Prostate gland (tissue), 2 donors: Measurements from ENCODE around the gene PSEN1. TPM values are rescaled to one million over a fixed set of nuclear protein-coding genes. Genes with fewer than 3 reads are reported as not detected.

Experiments used
- DNase-seq: peaks from one replicate; pipeline ENCODE4 v3.0.0-alpha.2; 2019; ENCODE audit warnings: low spot score
- H3K27ac ChIP-seq, 2 donors: fragments of 200-600 bp; sonication (generic); 2 replicates each; pipeline ENCODE4 v1.5.1; 2017 to 2019
- H3K27me3 ChIP-seq: fragments of 200-600 bp; sonication (generic); replicated peaks from 2 replicates; pipeline ENCODE4 v1.5.1; 2019; ENCODE audit not compliant: insufficient read depth
- H3K36me3 ChIP-seq, 2 donors: fragments of 200-600 bp; sonication (generic); 1 replicate in 1 of 2; 2 replicates in 1 of 2; pipeline versions ENCODE4 v1.5.1 to v1.8.1; 2017 to 2019
- H3K4me1 ChIP-seq: fragments of 200-600 bp; sonication (generic); replicated peaks from 2 replicates; pipeline ENCODE4 v1.5.1; 2019
- H3K4me3 ChIP-seq, 2 donors: fragments of 200-600 bp; sonication (generic); 2 replicates each; pipeline ENCODE4 v1.5.1; 2017 to 2019
- H3K9me3 ChIP-seq: fragments of 200-600 bp; sonication (generic); 2 replicates; pipeline ENCODE4 v1.5.1; 2017
- CTCF ChIP-seq, 4 experiments: fragments of 200-600 bp in 2 of 4; fragments of 450-650 bp in 2 of 4; sonication (generic) in 2 of 4; IDR thresholded peaks; 1 replicate in 3 of 4; 2 replicates in 1 of 4; pipeline ENCODE4 v1.5.1; 2016 to 2019; ENCODE audit warnings: antibody characterized with exemption in 4 of 4, mild to moderate bottlenecking in 2 of 4, moderate library complexity in 2 of 4
- POLR2A ChIP-seq: fragments of 450-650 bp; IDR thresholded peaks from one replicate; pipeline ENCODE4 v1.6.1; 2016; ENCODE audit warnings: antibody characterized with exemption, mild to moderate bottlenecking
- POLR2AphosphoS5 ChIP-seq: sonication (generic); formaldehyde crosslinking; IDR thresholded peaks from one replicate; pipeline ENCODE4 v1.6.1; 2017; ENCODE audit warnings: antibody characterized with exemption
- WGBS: methylation state at CpG from one replicate; pipeline ENCODE4 v1.1.5; 2018; 5-methylcytosine and 5-hydroxymethylcytosine counted together
- intact Hi-C: fragments of 100-400 bp; cut with DNase I; formaldehyde crosslinking; loops from one replicate; pipeline ENCODE4 v1.14.2; 2022
- total RNA-seq, 2 donors: library from RNA; depleted of rRNA; stranded (reverse); fragments of >200 nt; gene quantifications; one replicate each; pipeline ENCODE4 v1.1.0, GENCODE V29; 2016

The PSEN1 gene
- total RNA-seq, 2 donors from 2014 or later = 46.3 to 61.9 TPM

- DNase-seq = no peak
- no peak for TF ChIP-seq POLR2AphosphoS5
- TF ChIP-seq POLR2A = no peak
- TF ChIP-seq CTCF (IDR thresholded peaks at IDR 0.05) = no peak
- intact Hi-C loops = no loop called here
These were observed 113.4 kb downstream of the PSEN1 start for GRCh38 chr14:73249564-73250316.

GRCh38 chr14:73250317-73250713, 114.0 kb downstream of the PSEN1 start:
- no peak overlapping the region for H3K4me3 ChIP-seq
- no peak for DNase-seq
- H3K27ac ChIP-seq = no peak overlapping the region
- no peaks in the 10 kb centered on the region for H3K27me3 ChIP-seq
- H3K9me3 ChIP-seq = no peaks in the 10 kb centered on the region
- 88% methylated on average over 10 of the region's 11 CpGs for WGBS
- H3K4me1 ChIP-seq = no peaks in the 10 kb centered on the region
- intact Hi-C loops = no loop called here
- no peaks in the 10 kb centered on the region for H3K36me3 ChIP-seq
- no peak for TF ChIP-seq CTCF (IDR thresholded peaks at IDR 0.05)
- TF ChIP-seq POLR2A = no peak
- no peak for TF ChIP-seq POLR2AphosphoS5

More at GRCh38 chr14:73249564-73250316, 113.4 kb downstream of the PSEN1 start:
- Histone ChIP-seq H3K36me3 (no peaks in the 10 kb centered on the region), H3K27me3 (no peaks in the 10 kb centered on the region), H3K4me1 (no peaks in the 10 kb centered on the region), H3K27ac (no peak overlapping the region), H3K9me3 (no peaks in the 10 kb centered on the region), H3K4me3 (no peak overlapping the region)
- 84% methylated on average over 13 of the region's 13 CpGs for WGBS

- WGBS = 92% methylated on average over 27 of the region's 27 CpGs
- Histone ChIP-seq H3K27ac (no peak overlapping the region), H3K4me1 (no peaks in the 10 kb centered on the region), H3K9me3 (no peaks in the 10 kb centered on the region), H3K27me3 (no peaks in the 10 kb centered on the region), H3K36me3 (no peaks in the 10 kb centered on the region), H3K4me3 (no peak overlapping the region)
- no peak for DNase-seq
- intact Hi-C loops = no loop called here
- no peak for TF ChIP-seq POLR2A
- TF ChIP-seq CTCF (IDR thresholded peaks at IDR 0.05) = no peak
- no peak for TF ChIP-seq POLR2AphosphoS5
These were observed 114.6 kb downstream of the PSEN1 start for GRCh38 chr14:73250781-73251500.

- DNase-seq = no peak
- Histone ChIP-seq H3K36me3 (no peaks in the 10 kb centered on the region), H3K9me3 (no peaks in the 10 kb centered on the region), H3K4me3 (no peak overlapping the region), H3K27me3 (no peaks in the 10 kb centered on the region), H3K27ac (no peak overlapping the region), H3K4me1 (no peaks in the 10 kb centered on the region)
- intact Hi-C loops = no loop called here
- TF ChIP-seq POLR2AphosphoS5 = no peak
- no peak for TF ChIP-seq CTCF (IDR thresholded peaks at IDR 0.05)
- no peak for TF ChIP-seq POLR2A
- 91% methylated on average over 30 of the region's 30 CpGs for WGBS
These were observed 115.4 kb downstream of the PSEN1 start for GRCh38 chr14:73251516-73252215.
